GM21390 (cell line): ENCODE results near the gene LHX2.

ENCODE experiments used
- ATAC-seq: cut with Tn5 transposase; IDR thresholded peaks from one replicate; pipeline ENCODE4 v1.9.1; 2021; ENCODE audit not compliant: unreplicated experiment

The LHX2 gene

GRCh38 chr9:124012368-124013301, 1.1 kb downstream of the LHX2 start:
- no peak for ATAC-seq

- ATAC-seq = no peak
These were observed 2.0 kb downstream of the LHX2 start for GRCh38 chr9:124013309-124014210.

GRCh38 chr9:124014211-124014955, 2.8 kb downstream of the LHX2 start:
- no peak for ATAC-seq

GRCh38 chr9:124014956-124015660, 3.5 kb downstream of the LHX2 start:
- no peak for ATAC-seq

GRCh38 chr9:124015661-124016131, 4.1 kb downstream of the LHX2 start:
- no peak for ATAC-seq

- no peak for ATAC-seq
These were observed 4.8 kb downstream of the LHX2 start for GRCh38 chr9:124016175-124017050.

GRCh38 chr9:124017051-124017928, 5.7 kb downstream of the LHX2 start:
- ATAC-seq = no peak

- ATAC-seq = no peak
These were observed 6.6 kb downstream of the LHX2 start for GRCh38 chr9:124017929-124018729.

- ATAC-seq = no peak
These were observed 7.4 kb downstream of the LHX2 start for GRCh38 chr9:124018730-124019697.

GRCh38 chr9:124019771-124020519, 8.4 kb downstream of the LHX2 start:
- ATAC-seq = no peak

- no peak for ATAC-seq
These were observed 9.2 kb downstream of the LHX2 start for GRCh38 chr9:124020520-124021384.

GRCh38 chr9:124021385-124021769, 9.8 kb downstream of the LHX2 start:
- no peak for ATAC-seq

GRCh38 chr9:124022201-124023121, 10.9 kb downstream of the LHX2 start:
- ATAC-seq = no peak

- no peak for ATAC-seq
These were observed 12.5 kb downstream of the LHX2 start for GRCh38 chr9:124024107-124024506.
